Right atrium auricular region (tissue), 2 donors: ENCODE results near the gene PIP4K2A. TPM values are rescaled to one million over a fixed set of nuclear protein-coding genes. Genes with fewer than 3 reads are reported as not detected.

ENCODE experiments used
- DNase-seq: peaks from one replicate; pipeline ENCODE4 v3.0.0-alpha.2; 2019; ENCODE audit warnings: low spot score
- H3K27ac ChIP-seq, 2 donors: fragments of 200-600 bp; sonication (generic); 1 replicate in 1 of 2; 2 replicates in 1 of 2; pipeline ENCODE4 v1.5.1; 2016 to 2019
- H3K27me3 ChIP-seq, 2 donors: fragments of 200-600 bp; sonication (generic); one replicate each; pipeline versions ENCODE4 v1.5.1 to v1.6.0; 2017 to 2019
- H3K36me3 ChIP-seq: fragments of 200-600 bp; sonication (generic); one replicate; pipeline ENCODE4 v1.5.1; 2016
- H3K4me1 ChIP-seq, 2 donors: fragments of 200-600 bp; sonication (generic); one replicate each; pipeline versions ENCODE4 v1.5.1 to v1.6.0; 2017 to 2019
- H3K4me3 ChIP-seq, 2 donors: fragments of 200-600 bp; sonication (generic); 1 replicate in 1 of 2; 2 replicates in 1 of 2; pipeline ENCODE4 v1.5.1; 2017 to 2019; ENCODE audit warnings: mild to moderate bottlenecking in 1 of 2, moderate library complexity in 1 of 2
- H3K9me3 ChIP-seq, 2 donors: fragments of 200-600 bp; sonication (generic); one replicate each; pipeline ENCODE4 v1.5.1; 2019
- total RNA-seq, 2 donors: library from RNA; depleted of rRNA; stranded (reverse); fragments of >200 nt; gene quantifications; one replicate each; pipeline ENCODE4 v1.1.0, GENCODE V29; 2016
- TF ChIP-seq, protein P1 (sequence below), 2 donors: fragments of 200-600 bp; sonication (generic); IDR thresholded peaks; one replicate each; pipeline ENCODE4 v1.5.1; 2019; ENCODE audit warnings: antibody characterized with exemption in 2 of 2

The PIP4K2A gene
- total RNA-seq, 2 donors from 2014 or later = 12.1 to 18.3 TPM

DNA sequence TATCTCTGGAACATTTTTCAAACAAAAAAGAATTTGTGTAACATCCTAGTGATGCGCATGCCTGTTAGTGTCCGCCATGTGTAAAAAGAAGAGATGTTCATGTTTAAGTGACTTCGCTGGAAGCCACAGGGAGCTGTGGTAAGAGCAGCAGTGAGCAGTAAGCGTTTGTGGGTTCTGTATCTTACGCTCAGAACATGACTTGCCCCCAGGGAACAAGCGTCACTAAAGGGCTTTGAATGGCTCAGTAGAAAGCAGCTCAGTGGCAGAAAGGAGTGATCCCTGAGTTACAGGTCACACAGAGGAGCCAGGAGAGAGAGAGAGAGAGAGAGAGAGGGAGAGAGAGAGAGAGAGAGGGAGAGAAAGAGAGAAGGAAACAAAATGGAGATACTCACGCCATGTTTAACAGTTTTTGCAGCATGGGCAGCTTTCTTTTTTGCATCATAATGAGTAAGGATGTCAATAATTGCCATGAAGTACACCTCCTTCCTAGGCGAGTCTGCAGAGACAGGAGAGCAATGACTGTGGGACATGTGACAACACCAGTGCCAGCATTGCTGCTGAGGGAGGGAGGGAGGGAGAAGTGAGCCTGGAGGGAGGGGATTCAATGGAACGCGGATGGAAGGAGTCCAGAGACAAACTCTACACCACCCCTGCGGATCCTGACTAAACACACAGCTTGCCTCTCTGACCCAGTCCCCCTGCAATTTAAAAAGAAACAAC is 174.6 kb downstream of the PIP4K2A start:
- no peak overlapping the region for H3K27ac ChIP-seq
- H3K27me3 ChIP-seq = no peaks in the 10 kb centered on the region
- TF ChIP-seq, protein P1, sequence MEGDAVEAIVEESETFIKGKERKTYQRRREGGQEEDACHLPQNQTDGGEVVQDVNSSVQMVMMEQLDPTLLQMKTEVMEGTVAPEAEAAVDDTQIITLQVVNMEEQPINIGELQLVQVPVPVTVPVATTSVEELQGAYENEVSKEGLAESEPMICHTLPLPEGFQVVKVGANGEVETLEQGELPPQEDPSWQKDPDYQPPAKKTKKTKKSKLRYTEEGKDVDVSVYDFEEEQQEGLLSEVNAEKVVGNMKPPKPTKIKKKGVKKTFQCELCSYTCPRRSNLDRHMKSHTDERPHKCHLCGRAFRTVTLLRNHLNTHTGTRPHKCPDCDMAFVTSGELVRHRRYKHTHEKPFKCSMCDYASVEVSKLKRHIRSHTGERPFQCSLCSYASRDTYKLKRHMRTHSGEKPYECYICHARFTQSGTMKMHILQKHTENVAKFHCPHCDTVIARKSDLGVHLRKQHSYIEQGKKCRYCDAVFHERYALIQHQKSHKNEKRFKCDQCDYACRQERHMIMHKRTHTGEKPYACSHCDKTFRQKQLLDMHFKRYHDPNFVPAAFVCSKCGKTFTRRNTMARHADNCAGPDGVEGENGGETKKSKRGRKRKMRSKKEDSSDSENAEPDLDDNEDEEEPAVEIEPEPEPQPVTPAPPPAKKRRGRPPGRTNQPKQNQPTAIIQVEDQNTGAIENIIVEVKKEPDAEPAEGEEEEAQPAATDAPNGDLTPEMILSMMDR (IDR thresholded peaks at IDR 0.05) = no peak
- H3K4me1 ChIP-seq = peaks cover 0 to 21% of the 10 kb centered on the region in 2 donors
- DNase-seq = no peak
- no peaks in the 10 kb centered on the region for H3K9me3 ChIP-seq
- H3K36me3 ChIP-seq = peaks cover 29% of the 10 kb centered on the region
- no peak overlapping the region for H3K4me3 ChIP-seq

DNA sequence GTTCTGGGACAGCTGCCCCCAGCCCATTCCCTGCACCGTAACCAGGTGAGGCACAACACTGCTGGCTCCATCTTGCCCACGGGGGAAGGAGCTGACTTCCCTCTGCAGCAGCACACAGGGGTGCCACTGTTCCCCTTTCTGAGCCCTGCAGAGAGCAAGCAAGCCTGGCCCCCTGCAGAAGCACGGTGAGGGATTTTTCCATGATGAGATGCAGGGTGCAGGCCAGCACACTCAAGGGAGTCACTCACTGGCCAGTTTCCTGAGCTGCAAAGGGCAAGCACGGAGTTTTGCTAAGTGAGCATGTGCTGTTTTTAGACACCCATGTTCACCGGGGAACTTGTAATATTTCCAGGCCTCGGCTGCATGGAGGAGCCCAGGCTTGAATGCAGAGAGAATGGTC is 176.6 kb downstream of the PIP4K2A start:
- H3K9me3 ChIP-seq = no peaks in the 10 kb centered on the region
- DNase-seq = no peak
- H3K27ac ChIP-seq = peak overlapping the region in 1 of 2 donors; percentile 19
- peaks cover 0 to 12% of the 10 kb centered on the region in 2 donors for H3K4me1 ChIP-seq
- TF ChIP-seq, protein P1 (IDR thresholded peaks at IDR 0.05) = no peak
- H3K27me3 ChIP-seq = no peaks in the 10 kb centered on the region
- H3K36me3 ChIP-seq = peaks cover 28% of the 10 kb centered on the region
- H3K4me3 ChIP-seq = no peak overlapping the region

DNA sequence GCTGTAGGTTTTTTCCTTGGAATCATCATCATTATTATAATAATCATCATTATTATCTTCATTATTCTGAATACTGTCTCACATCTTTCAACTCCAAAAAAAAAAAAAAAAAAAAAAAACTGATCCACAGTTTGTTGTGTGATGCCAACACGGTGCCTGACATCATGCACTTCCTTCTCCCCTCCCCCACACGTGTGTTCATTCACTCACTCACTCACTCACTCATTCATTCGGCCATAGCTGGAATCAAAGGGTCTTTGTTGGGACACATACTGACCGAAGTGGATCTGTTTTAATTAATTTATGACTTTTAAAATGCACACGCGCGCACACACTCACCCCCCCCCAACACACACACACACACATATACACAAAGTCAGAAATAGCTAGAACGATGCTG is 177.8 kb downstream of the PIP4K2A start:
- TF ChIP-seq, protein P1 (IDR thresholded peaks at IDR 0.05) = no peak
- Histone ChIP-seq H3K9me3 (no peaks in the 10 kb centered on the region), H3K27me3 (no peaks in the 10 kb centered on the region), H3K4me1 (peaks cover 0 to 4% of the 10 kb centered on the region in 2 donors), H3K36me3 (peaks cover 18% of the 10 kb centered on the region), H3K27ac (no peak overlapping the region), H3K4me3 (no peak overlapping the region)
- DNase-seq = no peak

DNA sequence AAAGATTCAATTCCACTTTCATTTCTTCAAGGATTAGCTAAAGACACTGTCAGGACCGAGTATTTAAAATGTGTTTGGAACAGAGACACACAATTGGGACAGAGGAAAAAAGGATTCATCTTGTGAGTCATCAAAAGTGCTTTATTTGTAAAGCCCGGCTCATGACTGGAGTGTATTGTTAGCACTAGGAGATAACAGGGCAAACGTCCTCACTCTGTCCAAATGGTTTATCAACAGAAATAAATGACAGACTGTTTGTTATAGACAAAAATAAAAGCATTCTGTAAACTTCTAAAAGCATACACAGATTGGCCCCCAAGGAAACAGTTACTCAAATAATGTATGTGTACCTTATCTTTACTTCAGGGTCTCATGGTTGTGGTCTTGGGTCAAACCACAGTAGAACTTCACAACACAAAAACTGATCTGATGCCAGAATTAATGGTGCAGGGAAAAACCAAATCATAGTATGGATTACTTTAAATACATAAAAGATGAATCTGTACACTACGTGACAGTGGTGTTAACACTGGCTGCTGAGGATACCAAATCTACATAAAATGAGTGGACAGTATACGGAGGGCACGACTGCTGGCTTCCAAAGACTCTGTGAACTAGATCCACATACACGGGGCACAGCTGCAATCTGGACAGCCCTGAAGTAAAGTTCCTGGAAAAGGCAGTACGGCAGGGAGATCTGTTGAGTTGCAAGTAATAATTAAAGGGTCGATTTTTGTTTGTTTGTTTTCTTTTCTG is 179.4 kb downstream of the PIP4K2A start:
- Histone ChIP-seq H3K27ac (peak overlapping the region; percentile 4 to 62), H3K4me1 (peaks cover 0 to 4% of the 10 kb centered on the region in 2 donors), H3K27me3 (no peaks in the 10 kb centered on the region), H3K4me3 (no peak overlapping the region), H3K36me3 (peaks cover 8% of the 10 kb centered on the region), H3K9me3 (no peaks in the 10 kb centered on the region)
- TF ChIP-seq, protein P1 (IDR thresholded peaks at IDR 0.05) = no peak
- DNase-seq = no peak

GRCh38 chr10:22531441-22531840 is 182.9 kb downstream of the PIP4K2A start:
- TF ChIP-seq, protein P1 (IDR thresholded peaks at IDR 0.05) = no peak
- DNase-seq = no peak
- Histone ChIP-seq H3K27ac (no peak overlapping the region), H3K9me3 (no peaks in the 10 kb centered on the region), H3K36me3 (no peaks in the 10 kb centered on the region), H3K4me3 (no peak overlapping the region), H3K27me3 (no peaks in the 10 kb centered on the region), H3K4me1 (peaks cover 0 to 4% of the 10 kb centered on the region in 2 donors)
